AG10803 (cell line): ENCODE measurements around the gene LSS.

Source experiments
- DNase-seq: peaks from one replicate; pipeline ENCODE4 v3.0.0; 2010; ENCODE audit warnings: low read depth
- H3K4me3 ChIP-seq: 2 replicates; pipeline ENCODE4 v1.5.1; 2011; ENCODE audit warnings: mild to moderate bottlenecking, low read length, control low read depth
- CTCF ChIP-seq: conservative IDR thresholded peaks from 2 replicates; pipeline ENCODE4 v1.5.1; 2011; ENCODE audit warnings: mild to moderate bottlenecking, low read length, control low read depth, inconsistent platforms

Gene LSS

GRCh38 chr21:46160907-46161632, 67.5 kb downstream of the LSS start:
- no peak for TF ChIP-seq CTCF
- H3K4me3 ChIP-seq, result no peak overlapping the region
- DNase-seq, result no peak

GRCh38 chr21:46160657-46160906, 68.0 kb downstream of the LSS start:
- H3K4me3 ChIP-seq, result no peak overlapping the region
- no peak for DNase-seq
- no peak for TF ChIP-seq CTCF

GRCh38 chr21:46159841-46160656, 68.5 kb downstream of the LSS start:
- H3K4me3 ChIP-seq, result no peak overlapping the region
- DNase-seq, result no peak
- TF ChIP-seq CTCF, result no peak

- DNase-seq, result no peak
- H3K4me3 ChIP-seq, result no peak overlapping the region
- TF ChIP-seq CTCF, result no peak
Observed at GRCh38 chr21:46159390-46159789, 69.2 kb downstream of the LSS start.

GRCh38 chr21:46158666-46159300, 69.8 kb downstream of the LSS start:
- no peak for TF ChIP-seq CTCF
- H3K4me3 ChIP-seq, result no peak overlapping the region
- DNase-seq, result no peak

- no peak for DNase-seq
- no peak overlapping the region for H3K4me3 ChIP-seq
- no peak for TF ChIP-seq CTCF
Observed at GRCh38 chr21:46157987-46158451, 70.6 kb downstream of the LSS start.
